ENCODE data around the gene CLDND2. TPM values are rescaled to one million over a fixed set of nuclear protein-coding genes. Genes with fewer than 3 reads are reported as not detected.

The CLDND2 gene
- polyA plus RNA-seq, 1 of the 3 experiments (the other 2 are of a cell fraction), result 0.26 TPM

GRCh38 chr19:51372021-51372648 is 3.3 kb upstream of the CLDND2 start:
- no peak for TF ChIP-seq SIN3A (IDR thresholded peaks at IDR 0.05; ENCODE audit: borderline replicate concordance, low read depth, low read length)
- no peak for DNase-seq
- Histone ChIP-seq H2AFZ (ENCODE audit: low read depth) (no peak overlapping the region), H3K36me3 (replicated peaks in 1 of 2; ENCODE audit: control insufficient read depth in 1 of 2, insufficient read depth in 2 of 2, low read length in 1 of 2) (no peaks in the 10 kb centered on the region), H3K4me2 (no peak overlapping the region), H3K27me3 (ENCODE audit: insufficient read depth) (peaks cover 20% of the 10 kb centered on the region; the same call in 1 of the 2 replicates), H3K9me3 (no peaks in the 10 kb centered on the region), H3K4me3 (ENCODE audit: low read depth in 2 of 2, low read length in 1 of 2) (no peak overlapping the region), H3K79me2 (ENCODE audit: insufficient read depth) (no peaks in the 10 kb centered on the region), H4K20me1 (ENCODE audit: insufficient read depth) (no peaks in the 10 kb centered on the region), H3K27ac (ENCODE audit: low read depth in 2 of 2, low read length in 1 of 2) (no peak overlapping the region), H3K4me1 (ENCODE audit: control insufficient read depth in 1 of 2, insufficient read depth in 2 of 2, low read depth in 1 of 2, low read length in 1 of 2) (peaks cover 0 to 7% of the 10 kb centered on the region in 2 experiments; a peak in 1 of 4 replicates), H3F3A (replicated peaks; ENCODE audit: insufficient read depth) (no peaks in the 10 kb centered on the region), H3K9me2 (no peaks in the 10 kb centered on the region), H3K9ac (no peak overlapping the region)
- ChIA-PET POLR2A (no interaction called here), CTCF (interaction anchor here (1.0 kb wide), 1 partner anchor 67 kb away, joined by 3 read pairs; no protein-coding TSS in a partner anchor)
- 51% methylated on average over 11 of the region's 18 CpGs for WGBS (ENCODE audit: low lambda C conversion rate)

- H3K9me2 ChIP-seq, result no peaks in the 10 kb centered on the region
- no peaks in the 10 kb centered on the region for H3K9me3 ChIP-seq
- no peak for DNase-seq
- no peak overlapping the region for H3K4me2 ChIP-seq
- H3K79me2 ChIP-seq (ENCODE audit: insufficient read depth), result no peaks in the 10 kb centered on the region
- H3K9ac ChIP-seq, result no peak overlapping the region
- no peaks in the 10 kb centered on the region for H4K20me1 ChIP-seq (ENCODE audit: insufficient read depth)
- no peaks in the 10 kb centered on the region for H3F3A ChIP-seq (replicated peaks; ENCODE audit: insufficient read depth)
- H3K4me3 ChIP-seq (ENCODE audit: low read depth in 2 of 2, low read length in 1 of 2), result no peak overlapping the region
- POLR2A ChIA-PET, result no interaction called here
- H3K27me3 ChIP-seq (ENCODE audit: insufficient read depth), result peaks cover 20% of the 10 kb centered on the region; the same call in 1 of the 2 replicates
- H3K36me3 ChIP-seq (replicated peaks in 1 of 2; ENCODE audit: control insufficient read depth in 1 of 2, insufficient read depth in 2 of 2, low read length in 1 of 2), result no peaks in the 10 kb centered on the region
- WGBS (ENCODE audit: low lambda C conversion rate), result 53% methylated on average over 7 of the region's 8 CpGs
- H3K27ac ChIP-seq (ENCODE audit: low read depth in 2 of 2, low read length in 1 of 2), result no peak overlapping the region
- CTCF ChIA-PET, result interaction anchor here (1.0 kb wide), 1 partner anchor 286 kb away, joined by 3 read pairs; no protein-coding TSS in a partner anchor
- H3K4me1 ChIP-seq (ENCODE audit: control insufficient read depth in 1 of 2, insufficient read depth in 2 of 2, low read depth in 1 of 2, low read length in 1 of 2), result peaks cover 0 to 7% of the 10 kb centered on the region in 2 experiments; a peak in 1 of 4 replicates
- TF ChIP-seq SMC3 (IDR thresholded peaks at IDR 0.05; ENCODE audit: low read depth, low read length), result no peak
- no peak for TF ChIP-seq RAD21 (IDR thresholded peaks at IDR 0.05; ENCODE audit: low read length)
- TF ChIP-seq ELF1 (IDR thresholded peaks at IDR 0.05), result no peak
- no peak for TF ChIP-seq GATA2 (CRISPR knock-in tag; IDR thresholded peaks at IDR 0.05)
- no peak for TF ChIP-seq TEAD4 (IDR thresholded peaks at IDR 0.05; ENCODE audit: borderline replicate concordance, insufficient read depth)
- TF ChIP-seq IRF3 (IDR thresholded peaks at IDR 0.05; ENCODE audit: low read depth, low read length), result no peak
- no peak for TF ChIP-seq CTCF (IDR thresholded peaks at IDR 0.05)
- no peak for TF ChIP-seq GABPA (IDR thresholded peaks at IDR 0.05; ENCODE audit: low read depth)
- no peak for TF ChIP-seq RFX5 (IDR thresholded peaks at IDR 0.05; ENCODE audit: low read length)
- no peak for TF ChIP-seq TCF12 (IDR thresholded peaks at IDR 0.05)
- no peak for TF ChIP-seq FOXM1 (IDR thresholded peaks at IDR 0.05; ENCODE audit: low read depth)
- H2AFZ ChIP-seq (ENCODE audit: low read depth), result no peak overlapping the region
Observed at GRCh38 chr19:51371186-51371690, 2.4 kb upstream of the CLDND2 start.
